Activated T-helper 17 cell treated with anti-CD3 and anti-CD28 coated beads, Interleukin-2, amount 50 U/mL, for 72 hours (primary cell): ENCODE data around the gene BRD7. TPM values are rescaled to one million over a fixed set of nuclear protein-coding genes. Genes with fewer than 3 reads are reported as not detected.

Source experiments
- ATAC-seq: fragments of 150-1000 bp; cut with Tn5 transposase; replicated peaks from 2 replicates; pipeline ENCODE4 v1.10.0; 2021; ENCODE audit warnings: mild to moderate bottlenecking, moderate library complexity
- H3K27ac Mint-ChIP-seq: one replicate; pipeline ENCODE4 v1.8.0; 2022; ENCODE audit warnings: mixed read lengths
- H3K27me3 Mint-ChIP-seq: one replicate; pipeline ENCODE4 v1.8.0; 2022; ENCODE audit warnings: mixed read lengths
- H3K36me3 Mint-ChIP-seq: one replicate; pipeline ENCODE4 v1.8.0; 2022; ENCODE audit warnings: low read depth, mild to moderate bottlenecking, mixed read lengths
- H3K4me1 Mint-ChIP-seq: one replicate; pipeline ENCODE4 v1.8.0; 2022; ENCODE audit warnings: mixed read lengths
- H3K4me3 Mint-ChIP-seq: one replicate; pipeline ENCODE4 v1.8.0; 2022; ENCODE audit warnings: mild to moderate bottlenecking, mixed read lengths
- H3K9me3 Mint-ChIP-seq: one replicate; pipeline ENCODE4 v1.8.0; 2022; ENCODE audit warnings: mixed read lengths
- total RNA-seq, 2 donors: library from RNA; stranded (reverse); gene quantifications; one replicate each; pipeline ENCODE4 v1.2.3, GENCODE V29; 2022

Gene BRD7
- total RNA-seq, 2 donors from 2014 or later: 53.5 to 63.9 TPM

GRCh38 chr16:50329446-50330189 is 39.2 kb downstream of the BRD7 start:
- Mint-ChIP-seq H3K27ac (peak overlapping the region; percentile 80), H3K27me3 (no peaks in the 10 kb centered on the region), H3K9me3 (no peaks in the 10 kb centered on the region), H3K36me3 (peaks cover 88% of the 10 kb centered on the region), H3K4me3 (peak overlapping the region; percentile 29), H3K4me1 (peaks cover 44% of the 10 kb centered on the region)
- no peak for ATAC-seq

- Mint-ChIP-seq H3K27ac (peak overlapping the region; percentile 87), H3K4me1 (peaks cover 44% of the 10 kb centered on the region), H3K9me3 (no peaks in the 10 kb centered on the region), H3K36me3 (peaks cover 85% of the 10 kb centered on the region), H3K27me3 (no peaks in the 10 kb centered on the region), H3K4me3 (peak overlapping the region; percentile 63)
- ATAC-seq: peak; percentile 93
Observed at GRCh38 chr16:50326835-50327465, 41.8 kb downstream of the BRD7 start.

- H3K27ac Mint-ChIP-seq: peak overlapping the region; percentile 36
- no peaks in the 10 kb centered on the region for H3K9me3 Mint-ChIP-seq
- no peak for ATAC-seq
- peaks cover 40% of the 10 kb centered on the region for H3K4me1 Mint-ChIP-seq
- peaks cover 85% of the 10 kb centered on the region for H3K36me3 Mint-ChIP-seq
- H3K27me3 Mint-ChIP-seq: no peaks in the 10 kb centered on the region
- no peak overlapping the region for H3K4me3 Mint-ChIP-seq
Observed at GRCh38 chr16:50326264-50326663, 42.5 kb downstream of the BRD7 start.

- peak overlapping the region; percentile 87 for H3K27ac Mint-ChIP-seq
- no peak for ATAC-seq
- H3K4me3 Mint-ChIP-seq: peak overlapping the region; percentile 52
- H3K4me1 Mint-ChIP-seq: peaks cover 31% of the 10 kb centered on the region
- H3K27me3 Mint-ChIP-seq: no peaks in the 10 kb centered on the region
- peaks cover 85% of the 10 kb centered on the region for H3K36me3 Mint-ChIP-seq
- no peaks in the 10 kb centered on the region for H3K9me3 Mint-ChIP-seq
Observed at GRCh38 chr16:50324345-50324744, 44.4 kb downstream of the BRD7 start.

- peak; percentile 16 for ATAC-seq
- Mint-ChIP-seq H3K4me1 (peaks cover 31% of the 10 kb centered on the region), H3K36me3 (peaks cover 88% of the 10 kb centered on the region), H3K27ac (peak overlapping the region; percentile 87), H3K9me3 (no peaks in the 10 kb centered on the region), H3K4me3 (peak overlapping the region; percentile 52), H3K27me3 (no peaks in the 10 kb centered on the region)
Observed at GRCh38 chr16:50323335-50324011, 45.3 kb downstream of the BRD7 start.

GRCh38 chr16:50322333-50322732 is 46.5 kb downstream of the BRD7 start:
- Mint-ChIP-seq H3K27ac (no peak overlapping the region), H3K36me3 (peaks cover 89% of the 10 kb centered on the region), H3K9me3 (no peaks in the 10 kb centered on the region), H3K4me1 (peaks cover 26% of the 10 kb centered on the region), H3K4me3 (no peak overlapping the region), H3K27me3 (no peaks in the 10 kb centered on the region)
- ATAC-seq: no peak

GRCh38 chr16:50320310-50320709 is 48.5 kb downstream of the BRD7 start:
- no peaks in the 10 kb centered on the region for H3K9me3 Mint-ChIP-seq
- peaks cover 25% of the 10 kb centered on the region for H3K4me1 Mint-ChIP-seq
- H3K27ac Mint-ChIP-seq: no peak overlapping the region
- H3K27me3 Mint-ChIP-seq: no peaks in the 10 kb centered on the region
- no peak overlapping the region for H3K4me3 Mint-ChIP-seq
- peaks cover 97% of the 10 kb centered on the region for H3K36me3 Mint-ChIP-seq
- ATAC-seq: no peak

GRCh38 chr16:50318796-50319578 is 49.8 kb downstream of the BRD7 start:
- peaks cover 97% of the 10 kb centered on the region for H3K36me3 Mint-ChIP-seq
- H3K9me3 Mint-ChIP-seq: no peaks in the 10 kb centered on the region
- H3K4me1 Mint-ChIP-seq: peaks cover 17% of the 10 kb centered on the region
- H3K27ac Mint-ChIP-seq: no peak overlapping the region
- no peak for ATAC-seq
- no peak overlapping the region for H3K4me3 Mint-ChIP-seq
- no peaks in the 10 kb centered on the region for H3K27me3 Mint-ChIP-seq

- H3K9me3 Mint-ChIP-seq: no peaks in the 10 kb centered on the region
- no peak overlapping the region for H3K4me3 Mint-ChIP-seq
- no peak for ATAC-seq
- H3K27me3 Mint-ChIP-seq: no peaks in the 10 kb centered on the region
- peaks cover 100% of the 10 kb centered on the region for H3K36me3 Mint-ChIP-seq
- peak overlapping the region; percentile 69 for H3K27ac Mint-ChIP-seq
- peaks cover 16% of the 10 kb centered on the region for H3K4me1 Mint-ChIP-seq
Observed at GRCh38 chr16:50316848-50317630, 51.7 kb downstream of the BRD7 start.

- Mint-ChIP-seq H3K36me3 (peaks cover 100% of the 10 kb centered on the region), H3K4me3 (no peak overlapping the region)
Observed at GRCh38 chr16:50316102-50316847, 52.5 kb downstream of the BRD7 start.

GRCh38 chr16:50315346-50315997 is 53.3 kb downstream of the BRD7 start:
- ATAC-seq: no peak
- H3K36me3 Mint-ChIP-seq: peaks cover 95% of the 10 kb centered on the region
- H3K4me3 Mint-ChIP-seq: no peak overlapping the region
- H3K27ac Mint-ChIP-seq: peak overlapping the region; percentile 80
- H3K27me3 Mint-ChIP-seq: no peaks in the 10 kb centered on the region
- no peaks in the 10 kb centered on the region for H3K9me3 Mint-ChIP-seq
- peaks cover 16% of the 10 kb centered on the region for H3K4me1 Mint-ChIP-seq

More at GRCh38 chr16:50316102-50316847, 52.5 kb downstream of the BRD7 start:
- Mint-ChIP-seq H3K9me3 (no peaks in the 10 kb centered on the region), H3K4me1 (peaks cover 16% of the 10 kb centered on the region), H3K27me3 (no peaks in the 10 kb centered on the region), H3K27ac (peak overlapping the region; percentile 69)
- ATAC-seq: peak; percentile 9

GRCh38 chr16:50314665-50315064 is 54.1 kb downstream of the BRD7 start:
- ATAC-seq: no peak
- H3K4me1 Mint-ChIP-seq: peaks cover 23% of the 10 kb centered on the region
- H3K4me3 Mint-ChIP-seq: no peak overlapping the region

More at GRCh38 chr16:50314665-50315064, 54.1 kb downstream of the BRD7 start:
- Mint-ChIP-seq H3K27ac (peak overlapping the region; percentile 80), H3K27me3 (no peaks in the 10 kb centered on the region), H3K36me3 (peaks cover 95% of the 10 kb centered on the region), H3K9me3 (no peaks in the 10 kb centered on the region)
